ENCODE data around the gene WNT16. TPM values are rescaled to one million over a fixed set of nuclear protein-coding genes. Genes with fewer than 3 reads are reported as not detected.

WNT16 gene
- total and polyA plus RNA-seq, 12 donors: 0.06 to 0.19 (median 0.09) TPM; not detected in 4

GRCh38 chr7:121369462-121369861, 40.7 kb downstream of the WNT16 start:
- 60 to 82% (median 68%) methylated on average over 2 of the region's 2 CpGs for WGBS, 4 donors
- intact Hi-C loops (cut with DNase I): loop anchor here (5.0 to 10.0 kb wide), 2 partner anchors 175 to 178 kb away; no protein-coding TSS in a partner anchor
- no peak for DNase-seq
- Histone ChIP-seq H3K4me1 (replicated peaks in 1 of 2) (peaks cover 0 to 5% of the 10 kb centered on the region in 2 donors), H3K9me3 (replicated peaks in 1 of 3) (no peaks in the 10 kb centered on the region), H3K36me3 (replicated peaks in 1 of 2) (no peaks in the 10 kb centered on the region), H3K27me3 (no peaks in the 10 kb centered on the region), H3K27ac (no peak overlapping the region), H3K4me3 (no peak overlapping the region)
- no peak for TF ChIP-seq POLR2A (IDR thresholded peaks at IDR 0.05)
- TF ChIP-seq CTCF (IDR thresholded peaks at IDR 0.05): no peak

GRCh38 chr7:121371367-121371766, 42.6 kb downstream of the WNT16 start:
- H3K27me3 ChIP-seq: no peaks in the 10 kb centered on the region
- no peaks in the 10 kb centered on the region for H3K9me3 ChIP-seq (replicated peaks in 1 of 3)
- intact Hi-C loops (cut with DNase I): no loop called here
- 84 to 86% (median 85%) methylated on average over 1 of the region's 1 CpG for WGBS, 4 donors
- TF ChIP-seq CTCF (IDR thresholded peaks at IDR 0.05) (no peak), POLR2A (IDR thresholded peaks at IDR 0.05) (no peak)
- H3K27ac ChIP-seq: no peak overlapping the region
- no peak for DNase-seq
- peaks cover 0 to 5% of the 10 kb centered on the region in 2 donors for H3K4me1 ChIP-seq (replicated peaks in 1 of 2)
- no peaks in the 10 kb centered on the region for H3K36me3 ChIP-seq (replicated peaks in 1 of 2)
- no peak overlapping the region for H3K4me3 ChIP-seq

GRCh38 chr7:121371883-121372282, 43.1 kb downstream of the WNT16 start:
- H3K4me1 ChIP-seq (replicated peaks in 1 of 2): peaks cover 0 to 5% of the 10 kb centered on the region in 2 donors
- 58 to 67% (median 63%) methylated on average over 2 of the region's 2 CpGs for WGBS, 4 donors
- intact Hi-C loops (cut with DNase I): no loop called here
- H3K27me3 ChIP-seq: no peaks in the 10 kb centered on the region
- DNase-seq: no peak
- H3K9me3 ChIP-seq (replicated peaks in 1 of 3): no peaks in the 10 kb centered on the region
- H3K27ac ChIP-seq: no peak overlapping the region
- no peak overlapping the region for H3K4me3 ChIP-seq
- H3K36me3 ChIP-seq (replicated peaks in 1 of 2): no peaks in the 10 kb centered on the region
- no peak for TF ChIP-seq CTCF (IDR thresholded peaks at IDR 0.05)
- TF ChIP-seq POLR2A (IDR thresholded peaks at IDR 0.05): no peak

- peaks cover 0 to 5% of the 10 kb centered on the region in 2 donors for H3K4me1 ChIP-seq (replicated peaks in 1 of 2)
- H3K4me3 ChIP-seq: no peak overlapping the region
- 86 to 95% (median 91%) methylated on average over 2 of the region's 2 CpGs for WGBS, 4 donors
- no peak for DNase-seq
- no peaks in the 10 kb centered on the region for H3K36me3 ChIP-seq (replicated peaks in 1 of 2)
- H3K27me3 ChIP-seq: no peaks in the 10 kb centered on the region
- intact Hi-C loops (cut with DNase I): no loop called here
- no peak overlapping the region for H3K27ac ChIP-seq
- H3K9me3 ChIP-seq (replicated peaks in 1 of 3): no peaks in the 10 kb centered on the region
- no peak for TF ChIP-seq POLR2A (IDR thresholded peaks at IDR 0.05)
- TF ChIP-seq CTCF (IDR thresholded peaks at IDR 0.05): no peak
Observed at GRCh38 chr7:121372376-121373010, 43.7 kb downstream of the WNT16 start.

Data from adrenal gland (tissue), 12 donors.